ENCODE data around the gene ATG10.
"Not testable (repeated sequence)": the region's sequence is repeated elsewhere in the genome, so short reads cannot be mapped to it uniquely, and the experiment has no call there.

DNA sequence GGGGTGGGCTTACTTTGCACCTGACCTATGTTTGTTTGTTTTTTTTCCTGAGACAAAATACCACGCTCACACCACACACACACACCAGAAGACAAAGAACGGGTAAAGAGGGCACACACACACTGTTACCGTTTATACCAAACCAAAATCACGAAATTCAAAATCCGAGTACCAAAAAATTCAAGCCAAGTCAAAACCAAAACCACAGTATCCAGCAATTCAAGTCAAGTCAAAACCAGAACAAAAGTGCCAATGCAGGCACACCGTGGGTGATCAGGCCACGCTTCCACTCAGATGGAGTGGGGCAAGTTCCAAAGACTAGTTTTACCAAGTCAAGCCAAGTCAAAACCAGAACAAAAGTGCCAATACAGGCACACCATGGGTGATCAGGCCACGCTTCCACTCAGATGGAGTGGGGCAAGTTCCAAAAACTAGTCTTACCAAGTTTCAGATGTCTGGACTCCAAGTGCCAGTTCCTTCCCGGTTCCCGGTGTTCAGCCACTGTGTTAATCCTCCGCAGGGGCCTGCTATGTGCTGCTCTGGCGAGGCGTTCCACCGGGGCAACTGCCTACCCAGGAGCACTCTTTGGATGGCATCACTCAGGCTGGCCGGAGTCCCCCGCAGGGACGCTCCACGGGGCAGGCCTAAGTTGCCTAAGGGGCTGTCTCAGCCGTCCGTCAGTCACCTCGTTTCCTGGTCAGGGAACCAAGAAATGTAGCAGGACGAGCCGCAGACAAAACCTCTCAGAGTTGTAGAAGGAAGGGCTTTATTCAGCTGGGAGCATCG is 300.9 kb downstream of the ATG10 start:
- TF ChIP-seq, protein P1, sequence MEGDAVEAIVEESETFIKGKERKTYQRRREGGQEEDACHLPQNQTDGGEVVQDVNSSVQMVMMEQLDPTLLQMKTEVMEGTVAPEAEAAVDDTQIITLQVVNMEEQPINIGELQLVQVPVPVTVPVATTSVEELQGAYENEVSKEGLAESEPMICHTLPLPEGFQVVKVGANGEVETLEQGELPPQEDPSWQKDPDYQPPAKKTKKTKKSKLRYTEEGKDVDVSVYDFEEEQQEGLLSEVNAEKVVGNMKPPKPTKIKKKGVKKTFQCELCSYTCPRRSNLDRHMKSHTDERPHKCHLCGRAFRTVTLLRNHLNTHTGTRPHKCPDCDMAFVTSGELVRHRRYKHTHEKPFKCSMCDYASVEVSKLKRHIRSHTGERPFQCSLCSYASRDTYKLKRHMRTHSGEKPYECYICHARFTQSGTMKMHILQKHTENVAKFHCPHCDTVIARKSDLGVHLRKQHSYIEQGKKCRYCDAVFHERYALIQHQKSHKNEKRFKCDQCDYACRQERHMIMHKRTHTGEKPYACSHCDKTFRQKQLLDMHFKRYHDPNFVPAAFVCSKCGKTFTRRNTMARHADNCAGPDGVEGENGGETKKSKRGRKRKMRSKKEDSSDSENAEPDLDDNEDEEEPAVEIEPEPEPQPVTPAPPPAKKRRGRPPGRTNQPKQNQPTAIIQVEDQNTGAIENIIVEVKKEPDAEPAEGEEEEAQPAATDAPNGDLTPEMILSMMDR (IDR thresholded peaks at IDR 0.05), result not testable (repeated sequence)
- not testable (repeated sequence) for TF ChIP-seq ZFX (IDR thresholded peaks at IDR 0.05; ENCODE audit: borderline replicate concordance)

All from 22Rv1 (cell line).